ENCODE data around the gene JKAMP. TPM values are rescaled to one million over a fixed set of nuclear protein-coding genes. Genes with fewer than 3 reads are reported as not detected.

JKAMP gene
- total RNA-seq, 1 donor from 2014 or later, result 57.1 TPM

- H3K4me3 ChIP-seq (ENCODE audit: low read depth, low read length), result no peak overlapping the region
- no peak for TF ChIP-seq CTCF (conservative IDR thresholded peaks at IDR 0.05; ENCODE audit: low read depth, low read length)
- DNase-seq (ENCODE audit: low read depth), result no peak
Measured at GRCh38 chr14:59510966-59511365, 26.6 kb downstream of the JKAMP start.

DNA sequence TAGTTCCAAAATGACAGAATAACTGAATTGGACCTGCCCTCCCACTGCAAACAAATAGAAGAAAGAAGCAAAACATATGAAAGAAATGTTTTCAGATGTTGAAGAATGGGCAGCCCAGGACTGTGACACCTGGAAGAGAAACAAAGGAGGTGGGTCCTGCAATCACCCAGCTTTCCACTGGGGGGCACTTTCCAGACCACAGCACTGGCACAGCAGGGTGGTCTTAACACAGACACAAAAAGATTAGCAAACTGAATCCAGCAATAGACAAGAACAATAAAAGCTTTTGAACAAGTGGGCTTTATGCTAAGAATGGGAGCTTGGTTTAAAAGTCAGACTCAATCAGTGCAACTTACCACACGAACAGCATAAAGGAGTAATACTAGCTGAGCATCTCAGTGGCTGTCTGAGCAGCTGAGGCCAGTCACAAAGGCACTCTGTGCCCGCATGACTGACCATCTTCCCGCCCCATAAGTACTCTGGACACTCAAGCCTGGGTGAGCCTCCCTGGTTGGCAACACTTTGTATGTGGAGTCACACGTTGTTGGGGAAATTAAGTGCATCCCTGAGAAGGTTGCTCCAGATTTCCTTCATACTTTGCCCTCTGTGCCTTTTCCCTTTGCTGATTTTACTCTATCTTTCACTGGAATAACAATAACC lies 27.7 kb downstream of the JKAMP start:
- no peak overlapping the region for H3K4me3 ChIP-seq (ENCODE audit: low read depth, low read length)
- TF ChIP-seq CTCF (conservative IDR thresholded peaks at IDR 0.05; ENCODE audit: low read depth, low read length), result peak; percentile 75
- no peak for DNase-seq (ENCODE audit: low read depth)

DNA sequence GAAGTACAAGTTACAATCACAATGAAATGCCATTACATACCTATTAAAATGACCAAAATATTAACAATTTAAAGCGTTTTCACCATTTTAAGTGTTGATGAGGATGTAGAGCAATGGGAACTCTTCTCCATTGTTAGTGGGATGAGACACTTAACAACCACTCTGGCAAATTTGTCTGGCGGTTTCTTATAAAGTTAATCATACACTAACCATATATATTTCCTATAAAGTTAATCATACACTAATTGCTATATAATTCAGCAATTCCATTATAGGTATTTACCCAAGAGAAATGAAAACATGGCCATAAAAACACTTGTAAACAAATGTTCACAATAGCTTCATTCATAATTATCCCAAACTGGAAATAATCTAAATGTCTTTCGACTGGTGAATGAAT lies 35.9 kb downstream of the JKAMP start:
- no peak for TF ChIP-seq CTCF (conservative IDR thresholded peaks at IDR 0.05; ENCODE audit: low read depth, low read length)
- no peak overlapping the region for H3K4me3 ChIP-seq (ENCODE audit: low read depth, low read length)
- DNase-seq (ENCODE audit: low read depth), result no peak

- no peak for TF ChIP-seq CTCF (conservative IDR thresholded peaks at IDR 0.05; ENCODE audit: low read depth, low read length)
- DNase-seq (ENCODE audit: low read depth), result no peak
- H3K4me3 ChIP-seq (ENCODE audit: low read depth, low read length), result no peak overlapping the region
Measured at GRCh38 chr14:59529189-59529588, 44.9 kb downstream of the JKAMP start.

GRCh38 chr14:59530349-59530748 lies 46.0 kb downstream of the JKAMP start:
- H3K4me3 ChIP-seq (ENCODE audit: low read depth, low read length), result no peak overlapping the region
- no peak for TF ChIP-seq CTCF (conservative IDR thresholded peaks at IDR 0.05; ENCODE audit: low read depth, low read length)
- no peak for DNase-seq (ENCODE audit: low read depth)

GRCh38 chr14:59532419-59532818 lies 48.1 kb downstream of the JKAMP start:
- TF ChIP-seq CTCF (conservative IDR thresholded peaks at IDR 0.05; ENCODE audit: low read depth, low read length), result no peak
- no peak for DNase-seq (ENCODE audit: low read depth)
- no peak overlapping the region for H3K4me3 ChIP-seq (ENCODE audit: low read depth, low read length)

- TF ChIP-seq CTCF (conservative IDR thresholded peaks at IDR 0.05; ENCODE audit: low read depth, low read length), result no peak
- no peak overlapping the region for H3K4me3 ChIP-seq (ENCODE audit: low read depth, low read length)
- DNase-seq (ENCODE audit: low read depth), result no peak
Measured at GRCh38 chr14:59534361-59534987, 50.2 kb downstream of the JKAMP start.
